ENCODE measurements around the gene PCBP3.

Gene PCBP3

DNA sequence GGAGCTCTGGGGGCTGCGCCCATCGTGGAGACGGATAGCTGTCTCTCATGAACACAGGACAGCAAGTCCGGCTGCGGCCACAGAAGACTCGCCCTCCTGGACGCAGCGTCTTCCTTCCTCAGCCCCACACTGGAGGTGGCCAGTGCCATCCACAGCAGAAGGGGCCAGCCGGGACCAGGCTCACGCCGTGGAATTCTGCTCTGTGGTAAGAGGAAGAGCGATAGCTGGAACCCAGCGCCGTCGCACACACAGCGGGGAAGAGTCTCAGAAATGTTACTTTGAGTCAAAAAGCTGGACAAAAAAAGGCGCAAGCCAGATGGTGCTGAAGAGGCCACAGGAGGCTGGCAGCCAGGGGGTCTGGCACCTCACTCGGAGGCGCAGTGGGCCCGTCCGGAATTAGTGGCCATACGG lies 224.2 kb downstream of the PCBP3 start:
- DNase-seq: no peak
- no peaks in the 10 kb centered on the region for H3K9me3 ChIP-seq (ENCODE audit: severe bottlenecking)
- no peaks in the 10 kb centered on the region for H3K36me3 ChIP-seq
- H3K4me3 ChIP-seq (ENCODE audit: low read depth, low read length): no peak overlapping the region
- no peak for TF ChIP-seq CTCF (IDR thresholded peaks at IDR 0.05; ENCODE audit: low read depth, low read length)
- no peaks in the 10 kb centered on the region for H3K27me3 ChIP-seq (ENCODE audit: insufficient read depth, low read depth, severe bottlenecking)
- H3K27ac ChIP-seq: no peak overlapping the region

- Histone ChIP-seq H3K27me3 (ENCODE audit: insufficient read depth, low read depth, severe bottlenecking) (no peaks in the 10 kb centered on the region), H3K36me3 (no peaks in the 10 kb centered on the region), H3K27ac (no peak overlapping the region), H3K9me3 (ENCODE audit: severe bottlenecking) (no peaks in the 10 kb centered on the region), H3K4me3 (ENCODE audit: low read depth, low read length) (no peak overlapping the region)
- no peak for DNase-seq
- no peak for TF ChIP-seq CTCF (IDR thresholded peaks at IDR 0.05; ENCODE audit: low read depth, low read length)
These were observed 224.6 kb downstream of the PCBP3 start for GRCh38 chr21:45868086-45868485.

DNA sequence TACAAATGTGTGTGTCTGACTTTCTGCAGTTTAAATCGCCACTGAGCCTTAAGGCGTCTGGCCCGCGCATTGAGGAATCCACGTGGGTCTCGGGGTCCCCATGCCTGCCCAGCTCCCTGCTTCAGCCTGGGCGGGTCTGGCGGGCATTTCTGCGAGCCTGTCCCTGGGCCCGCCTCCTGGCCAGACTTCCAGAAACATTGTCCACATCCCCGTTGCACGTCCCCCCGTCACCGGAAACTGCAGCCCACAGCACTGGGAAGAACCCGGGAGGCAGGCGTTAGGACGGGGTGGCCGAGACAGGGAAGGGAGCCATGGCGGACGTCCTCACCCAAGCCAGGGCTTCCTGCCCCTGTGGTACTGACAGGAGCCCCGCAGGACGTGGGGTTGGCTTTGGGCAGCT lies 225.0 kb downstream of the PCBP3 start:
- TF ChIP-seq CTCF (IDR thresholded peaks at IDR 0.05; ENCODE audit: low read depth, low read length): no peak
- DNase-seq: no peak
- no peak overlapping the region for H3K27ac ChIP-seq
- H3K27me3 ChIP-seq (ENCODE audit: insufficient read depth, low read depth, severe bottlenecking): no peaks in the 10 kb centered on the region
- no peaks in the 10 kb centered on the region for H3K9me3 ChIP-seq (ENCODE audit: severe bottlenecking)
- no peak overlapping the region for H3K4me3 ChIP-seq (ENCODE audit: low read depth, low read length)
- no peaks in the 10 kb centered on the region for H3K36me3 ChIP-seq

DNA sequence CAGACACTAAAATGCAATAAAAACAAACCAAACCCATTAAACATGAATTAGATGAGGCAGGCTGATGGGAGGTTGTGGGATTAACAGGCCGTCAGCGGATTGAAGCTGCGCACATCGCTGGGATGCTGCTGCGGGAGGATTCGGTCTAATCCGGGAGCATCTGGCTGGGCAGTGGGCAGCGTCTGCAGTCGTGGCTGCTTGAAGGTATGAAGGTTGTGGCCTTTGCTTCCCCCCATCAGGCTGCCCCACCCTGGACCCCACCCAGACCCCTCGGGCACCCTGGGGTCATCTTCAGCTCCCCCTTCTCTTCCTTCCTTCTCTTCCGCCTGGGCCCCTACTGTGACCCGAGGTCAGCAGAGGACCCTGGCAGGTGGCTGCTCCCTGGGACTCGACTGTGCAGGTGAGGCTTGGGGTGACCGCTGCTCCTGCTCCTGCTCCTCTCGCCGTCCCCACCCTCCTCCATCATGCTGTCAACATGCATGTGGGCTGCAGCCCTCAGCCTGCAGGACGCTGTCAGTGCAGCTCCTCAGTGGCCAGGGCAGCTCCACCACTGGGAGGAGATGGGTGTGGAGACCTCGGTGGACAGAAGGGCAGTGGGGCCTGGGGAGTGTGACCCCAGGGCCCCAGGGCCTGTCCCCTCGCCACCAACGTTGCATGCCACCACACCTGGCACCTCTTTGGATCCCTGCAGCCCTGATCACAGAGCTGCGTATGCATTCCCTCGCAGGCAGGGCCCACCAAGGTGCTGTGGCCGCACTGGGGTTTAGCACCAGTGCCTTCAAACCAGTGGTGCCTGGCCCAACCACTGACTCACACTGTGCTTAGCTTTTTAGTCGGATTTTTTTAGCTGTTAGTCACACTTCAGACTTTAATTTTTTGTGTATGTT lies 225.8 kb downstream of the PCBP3 start:
- no peak overlapping the region for H3K27ac ChIP-seq
- no peak for TF ChIP-seq CTCF (IDR thresholded peaks at IDR 0.05; ENCODE audit: low read depth, low read length)
- no peaks in the 10 kb centered on the region for H3K36me3 ChIP-seq
- DNase-seq: peak; percentile 74
- no peak overlapping the region for H3K4me3 ChIP-seq (ENCODE audit: low read depth, low read length)
- H3K27me3 ChIP-seq (ENCODE audit: insufficient read depth, low read depth, severe bottlenecking): no peaks in the 10 kb centered on the region
- H3K9me3 ChIP-seq (ENCODE audit: severe bottlenecking): no peaks in the 10 kb centered on the region

DNA sequence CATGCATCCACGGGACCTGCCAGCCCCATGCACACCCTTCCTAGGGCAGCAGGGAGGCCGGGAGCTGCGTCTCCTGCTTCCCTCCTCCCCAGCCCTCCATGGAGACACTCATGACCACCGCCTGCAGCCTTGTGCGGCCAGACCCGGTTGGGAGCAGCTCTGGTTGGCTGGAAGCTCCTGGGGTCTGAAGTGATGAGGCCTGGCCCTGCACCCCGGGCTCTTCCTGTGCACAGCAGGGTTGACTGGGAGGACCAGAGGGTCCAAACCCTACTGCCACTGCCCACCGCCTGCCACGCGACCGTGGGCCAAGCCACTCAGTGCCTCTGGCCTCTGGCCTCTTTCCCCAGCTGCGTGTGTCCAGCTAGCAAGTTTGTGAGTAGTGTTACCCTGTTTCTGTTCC lies 226.9 kb downstream of the PCBP3 start:
- no peak for DNase-seq
- Histone ChIP-seq H3K4me3 (ENCODE audit: low read depth, low read length) (no peak overlapping the region), H3K27me3 (ENCODE audit: insufficient read depth, low read depth, severe bottlenecking) (no peaks in the 10 kb centered on the region), H3K9me3 (ENCODE audit: severe bottlenecking) (no peaks in the 10 kb centered on the region), H3K27ac (no peak overlapping the region), H3K36me3 (no peaks in the 10 kb centered on the region)
- no peak for TF ChIP-seq CTCF (IDR thresholded peaks at IDR 0.05; ENCODE audit: low read depth, low read length)

All from WERI-Rb-1 (cell line).